Natural killer cell (primary cell): ENCODE data around the gene MAGT1. TPM values are rescaled to one million over a fixed set of nuclear protein-coding genes. Genes with fewer than 3 reads are reported as not detected.

ENCODE experiments used
- ATAC-seq, 3 donors: fragments of 150-1000 bp in 2 of 3; fragments of 200-7000 bp in 1 of 3; cut with Tn5 transposase; 1 replicate in 1 of 3; 2 replicates in 2 of 3; pipeline ENCODE4 v1.10.0; 2021; ENCODE audit warnings: mild to moderate bottlenecking in 2 of 3, moderate library complexity in 2 of 3
- DNase-seq, 2 donors: peaks; one replicate each; pipeline versions ENCODE4 v3.0.0 to v3.0.0-alpha.2; 2013 to 2021; ENCODE audit warnings: mixed read lengths in 1 of 2
- H3K27ac ChIP-seq: one replicate; pipeline ENCODE4 v1.5.1; 2013; ENCODE audit warnings: mild to moderate bottlenecking, low read length
- H3K27me3 ChIP-seq: one replicate; pipeline ENCODE4 v1.6.1; 2013; ENCODE audit warnings: low read length; ENCODE audit not compliant: control insufficient read depth, insufficient read depth
- H3K36me3 ChIP-seq: one replicate; pipeline ENCODE4 v1.6.1; 2013; ENCODE audit warnings: low read length; ENCODE audit not compliant: control insufficient read depth, insufficient read depth
- H3K4me1 ChIP-seq: one replicate; pipeline ENCODE4 v1.6.1; 2013; ENCODE audit warnings: low read length; ENCODE audit not compliant: control insufficient read depth, insufficient read depth
- H3K4me3 ChIP-seq: one replicate; pipeline ENCODE4 v1.5.1; 2013; ENCODE audit warnings: low read length
- H3K9me3 ChIP-seq: one replicate; pipeline ENCODE4 v1.6.1; 2013; ENCODE audit warnings: low read length; ENCODE audit not compliant: control insufficient read depth, insufficient read depth
- H3K27ac Mint-ChIP-seq, 2 donors: one replicate each; pipeline ENCODE4 v1.8.0; 2022; ENCODE audit warnings: mild to moderate bottlenecking in 2 of 2, mixed read lengths in 2 of 2, moderate library complexity in 1 of 2
- H3K27me3 Mint-ChIP-seq, 2 donors: one replicate each; pipeline ENCODE4 v1.8.0; 2022; ENCODE audit warnings: low read depth in 2 of 2, mixed read lengths in 2 of 2
- H3K36me3 Mint-ChIP-seq: one replicate; pipeline ENCODE4 v1.8.0; 2022; ENCODE audit warnings: mixed read lengths
- H3K4me1 Mint-ChIP-seq, 2 donors: one replicate each; pipeline ENCODE4 v1.8.0; 2022; ENCODE audit warnings: mixed read lengths in 2 of 2
- H3K4me3 Mint-ChIP-seq: one replicate; pipeline ENCODE4 v1.8.0; 2022; ENCODE audit warnings: mild to moderate bottlenecking, moderate library complexity, mixed read lengths
- H3K9me3 Mint-ChIP-seq, 2 donors: one replicate each; pipeline ENCODE4 v1.8.0; 2022; ENCODE audit warnings: mixed read lengths in 2 of 2
- CTCF ChIP-seq: fragments of 200-600 bp; IDR thresholded peaks from one replicate; pipeline ENCODE4 v1.8.0; 2022; ENCODE audit warnings: antibody characterized with exemption
- WGBS: methylation state at CpG from one replicate; pipeline ENCODE4 v1.1.7; 2013; ENCODE audit warnings: missing lambda C conversion rate; ENCODE audit not compliant: insufficient coverage; 5-methylcytosine and 5-hydroxymethylcytosine counted together
- intact Hi-C: fragments of 100-400 bp; cut with micrococcal nuclease; formaldehyde crosslinking; loops from one replicate; pipeline ENCODE4 v1.14.2; 2022
- total RNA-seq, 4 donors: library from RNA; stranded (reverse); fragments of 120-200 nt in 1 of 4; gene quantifications; one replicate each; pipeline versions ENCODE4 v1.2.3 to v1.2.4, GENCODE V29; 2013 to 2022

The MAGT1 gene
- total RNA-seq, 3 donors from 2014 or later (not counting 1 experiment from before 2014, with no cell fraction given): 46.7 to 59.5 (median 51.8) TPM

GRCh38 chrX:77917294-77917933 is 22.2 kb upstream of the MAGT1 start:
- no peaks in the 10 kb centered on the region for H3K9me3 ChIP-seq
- H3K9me3 Mint-ChIP-seq: no peaks in the 10 kb centered on the region
- peaks cover 8% of the 10 kb centered on the region for H3K4me1 ChIP-seq
- H3K27ac ChIP-seq: peak overlapping the region; percentile 61
- intact Hi-C loops: no loop called here
- no peak for TF ChIP-seq CTCF
- no peaks in the 10 kb centered on the region for H3K36me3 ChIP-seq
- H3K27me3 ChIP-seq: no peaks in the 10 kb centered on the region
- 0% methylated on average over 2 of the region's 2 CpGs for WGBS
- ATAC-seq: peak; percentile 48 to 66 (median 64)
- peak overlapping the region; percentile 47 for H3K4me3 Mint-ChIP-seq
- H3K27me3 Mint-ChIP-seq: no peaks in the 10 kb centered on the region
- no peaks in the 10 kb centered on the region for H3K36me3 Mint-ChIP-seq
- DNase-seq: peak in 1 of 2 donors; percentile 23
- H3K4me1 Mint-ChIP-seq: peaks cover 34 to 38% of the 10 kb centered on the region in 2 donors
- peak overlapping the region; percentile 16 for H3K4me3 ChIP-seq
- H3K27ac Mint-ChIP-seq: peak overlapping the region; percentile 84

GRCh38 chrX:77910108-77910840 is 15.0 kb upstream of the MAGT1 start, which contains the start of gene ATP7A:
TSS of gene ATP7A (plus strand) at chrX:77910693. CDS start at chrX:77971642, 60,949 bp downstream.
- Mint-ChIP-seq H3K36me3 (no peaks in the 10 kb centered on the region), H3K27me3 (no peaks in the 10 kb centered on the region), H3K4me3 (peak within 1 kb of the TSS; percentile 98), H3K9me3 (no peaks in the 10 kb centered on the region), H3K27ac (peak within 1 kb of the TSS; percentile 95 to 98), H3K4me1 (peaks cover 23 to 26% of the 10 kb centered on the region in 2 donors)
- intact Hi-C loops: loop anchor here (1.0 to 5.0 kb wide), 4 partner anchors 15 to 192 kb away; partner anchors contain the start of genes MAGT1 and PGK1
- DNase-seq (peak; percentile 81 to 93), ATAC-seq (peak; percentile 92 to 97 (median 93))
- TF ChIP-seq CTCF: peak; percentile 42
- WGBS: 3% methylated on average over 32 of the region's 36 CpGs
- Histone ChIP-seq H3K27me3 (no peaks in the 10 kb centered on the region), H3K27ac (peak within 1 kb of the TSS; percentile 92), H3K4me1 (peaks cover 7% of the 10 kb centered on the region), H3K4me3 (peak within 1 kb of the TSS; percentile 77), H3K9me3 (no peaks in the 10 kb centered on the region), H3K36me3 (peaks cover 3% of the 10 kb centered on the region)

GRCh38 chrX:77901506-77901905 is 6.3 kb upstream of the MAGT1 start:
- no peak overlapping the region for H3K4me3 ChIP-seq
- H3K36me3 ChIP-seq: peaks cover 10% of the 10 kb centered on the region
- Mint-ChIP-seq H3K4me1 (peaks cover 5 to 21% of the 10 kb centered on the region in 2 donors), H3K4me3 (peak overlapping the region; percentile 43), H3K9me3 (no peaks in the 10 kb centered on the region), H3K27me3 (no peaks in the 10 kb centered on the region), H3K27ac (peak overlapping the region; percentile 44 to 68), H3K36me3 (no peaks in the 10 kb centered on the region)
- no peak for DNase-seq
- H3K9me3 ChIP-seq: no peaks in the 10 kb centered on the region
- no peak overlapping the region for H3K27ac ChIP-seq
- ATAC-seq: no peak
- no peaks in the 10 kb centered on the region for H3K27me3 ChIP-seq
- no peak for TF ChIP-seq CTCF
- intact Hi-C loops: no loop called here
- H3K4me1 ChIP-seq: peaks cover 14% of the 10 kb centered on the region
- 94% methylated on average over 2 of the region's 5 CpGs for WGBS
